Neural progenitor cell (in vitro differentiated cells): ENCODE measurements around the gene GLCE.

Experiments
- CTCF ChIP-seq: fragments of 200-600 bp; sonication (generic); IDR thresholded peaks from 2 replicates; pipeline ENCODE4 v1.5.1; 2017; ENCODE audit warnings: antibody characterized with exemption, mild to moderate bottlenecking
- EZH2 ChIP-seq: fragments of 200-600 bp; sonication (generic); IDR thresholded peaks from 2 replicates; pipeline ENCODE4 v1.6.1; 2017; ENCODE audit warnings: antibody characterized with exemption, mild to moderate bottlenecking, moderate library complexity

DNA sequence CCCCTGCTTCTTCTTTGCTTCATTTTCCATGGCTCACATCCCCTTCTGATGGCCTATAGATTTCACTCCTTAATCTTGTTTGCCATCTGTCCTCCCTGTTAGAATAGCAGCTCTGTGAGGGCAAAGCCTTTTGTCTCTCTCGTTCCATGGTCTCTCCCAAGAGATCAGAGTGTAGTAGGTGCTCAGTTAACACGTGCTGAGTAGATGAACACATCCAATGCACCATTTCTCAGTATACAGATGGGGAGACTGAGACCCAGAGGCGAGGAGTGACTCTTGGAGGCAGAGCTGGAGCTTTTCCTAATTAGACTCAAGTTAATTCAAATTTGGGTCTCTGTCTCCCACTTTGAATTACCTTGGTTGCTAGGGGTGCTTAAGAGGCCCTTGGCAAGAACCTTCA is 142.5 kb downstream of the GLCE start:
- TF ChIP-seq CTCF = no peak
- no peak for TF ChIP-seq EZH2
